ENCODE results near the gene HAGH.

GRCh38 chr16:1778200-1779179, 48.1 kb downstream of the HAGH start:
- no peak for TF ChIP-seq CTCF (optimal IDR thresholded peaks at IDR 0.05 in 1 of 3, IDR thresholded peaks at IDR 0.05 in 1 of 3, conservative IDR thresholded peaks at IDR 0.05 in 1 of 3; ENCODE audit: extremely low read depth in 1 of 3, insufficient read depth in 2 of 3, low read length in 3 of 3)
- no peak for TF ChIP-seq EZH2 (IDR thresholded peaks at IDR 0.05; ENCODE audit: low read length)
